ENCODE results near the gene IGSF9B.
A peak's percentile ranks its signal among the peaks of the same experiment; 100 is the strongest.

IGSF9B gene

GRCh38 chr11:133898031-133898769 is 58.6 kb downstream of the IGSF9B start:
- peaks cover 10% of the 10 kb centered on the region for H3K27me3 Mint-ChIP-seq (ENCODE audit: low read depth)
- H3K36me3 Mint-ChIP-seq (ENCODE audit: low read depth): no peaks in the 10 kb centered on the region
- no peak overlapping the region for H3K4me3 Mint-ChIP-seq
- no peak for TF ChIP-seq CTCF (IDR thresholded peaks at IDR 0.05; ENCODE audit: unreplicated experiment in 3 of 3)
- peaks cover 20% of the 10 kb centered on the region for H3K4me1 Mint-ChIP-seq
- H3K9me3 Mint-ChIP-seq: no peaks in the 10 kb centered on the region
- H3K27ac Mint-ChIP-seq: no peak overlapping the region

- Mint-ChIP-seq H3K4me3 (no peak overlapping the region), H3K36me3 (ENCODE audit: low read depth) (no peaks in the 10 kb centered on the region), H3K27ac (no peak overlapping the region), H3K4me1 (peaks cover 20% of the 10 kb centered on the region), H3K9me3 (no peaks in the 10 kb centered on the region), H3K27me3 (ENCODE audit: low read depth) (peaks cover 16% of the 10 kb centered on the region)
- TF ChIP-seq CTCF (IDR thresholded peaks at IDR 0.05; ENCODE audit: unreplicated experiment in 3 of 3): no peak
Measured at GRCh38 chr11:133897331-133897650, 59.5 kb downstream of the IGSF9B start.

- H3K9me3 Mint-ChIP-seq: no peaks in the 10 kb centered on the region
- H3K4me1 Mint-ChIP-seq: peaks cover 20% of the 10 kb centered on the region
- no peaks in the 10 kb centered on the region for H3K36me3 Mint-ChIP-seq (ENCODE audit: low read depth)
- no peak overlapping the region for H3K4me3 Mint-ChIP-seq
- peaks cover 16% of the 10 kb centered on the region for H3K27me3 Mint-ChIP-seq (ENCODE audit: low read depth)
- H3K27ac Mint-ChIP-seq: no peak overlapping the region
- no peak for TF ChIP-seq CTCF (IDR thresholded peaks at IDR 0.05; ENCODE audit: unreplicated experiment in 3 of 3)
Measured at GRCh38 chr11:133896642-133897330, 60.0 kb downstream of the IGSF9B start.

- H3K4me3 Mint-ChIP-seq: no peak overlapping the region
- no peaks in the 10 kb centered on the region for H3K9me3 Mint-ChIP-seq
- no peak overlapping the region for H3K27ac Mint-ChIP-seq
- TF ChIP-seq CTCF (IDR thresholded peaks at IDR 0.05; ENCODE audit: unreplicated experiment in 3 of 3): no peak
- H3K27me3 Mint-ChIP-seq (ENCODE audit: low read depth): peaks cover 16% of the 10 kb centered on the region
- H3K36me3 Mint-ChIP-seq (ENCODE audit: low read depth): no peaks in the 10 kb centered on the region
- peaks cover 20% of the 10 kb centered on the region for H3K4me1 Mint-ChIP-seq
Measured at GRCh38 chr11:133896028-133896427, 60.7 kb downstream of the IGSF9B start.

GRCh38 chr11:133895551-133895950 is 61.2 kb downstream of the IGSF9B start:
- Mint-ChIP-seq H3K4me3 (no peak overlapping the region), H3K27me3 (ENCODE audit: low read depth) (peaks cover 16% of the 10 kb centered on the region), H3K27ac (peak overlapping the region; percentile 6 to 56 (median 28)), H3K9me3 (no peaks in the 10 kb centered on the region), H3K36me3 (ENCODE audit: low read depth) (no peaks in the 10 kb centered on the region), H3K4me1 (peaks cover 20% of the 10 kb centered on the region)
- no peak for TF ChIP-seq CTCF (IDR thresholded peaks at IDR 0.05; ENCODE audit: unreplicated experiment in 3 of 3)
